Stimulated activated CD4-positive, alpha-beta T cell treated with anti-CD3 and anti-CD28 coated beads, TNF-alpha, amount 100 ng/mL, for 4 hours (primary cell): Measurements from ENCODE around the gene NOXO1.

Source experiments
- DNase-seq, 3 experiments: peaks; one replicate each; pipeline ENCODE4 v3.0.0-alpha.2; 2020; ENCODE audit warnings: low read depth in 3 of 3

NOXO1 gene

GRCh38 chr16:1979271-1980029 is 1.8 kb downstream of the NOXO1 start:
- peak in 1 of 3 experiments; percentile 40 for DNase-seq

GRCh38 chr16:1978476-1979120 is 2.7 kb downstream of the NOXO1 start:
- DNase-seq = no peak

GRCh38 chr16:1977875-1978268 is 3.4 kb downstream of the NOXO1 start:
- no peak for DNase-seq

DNA sequence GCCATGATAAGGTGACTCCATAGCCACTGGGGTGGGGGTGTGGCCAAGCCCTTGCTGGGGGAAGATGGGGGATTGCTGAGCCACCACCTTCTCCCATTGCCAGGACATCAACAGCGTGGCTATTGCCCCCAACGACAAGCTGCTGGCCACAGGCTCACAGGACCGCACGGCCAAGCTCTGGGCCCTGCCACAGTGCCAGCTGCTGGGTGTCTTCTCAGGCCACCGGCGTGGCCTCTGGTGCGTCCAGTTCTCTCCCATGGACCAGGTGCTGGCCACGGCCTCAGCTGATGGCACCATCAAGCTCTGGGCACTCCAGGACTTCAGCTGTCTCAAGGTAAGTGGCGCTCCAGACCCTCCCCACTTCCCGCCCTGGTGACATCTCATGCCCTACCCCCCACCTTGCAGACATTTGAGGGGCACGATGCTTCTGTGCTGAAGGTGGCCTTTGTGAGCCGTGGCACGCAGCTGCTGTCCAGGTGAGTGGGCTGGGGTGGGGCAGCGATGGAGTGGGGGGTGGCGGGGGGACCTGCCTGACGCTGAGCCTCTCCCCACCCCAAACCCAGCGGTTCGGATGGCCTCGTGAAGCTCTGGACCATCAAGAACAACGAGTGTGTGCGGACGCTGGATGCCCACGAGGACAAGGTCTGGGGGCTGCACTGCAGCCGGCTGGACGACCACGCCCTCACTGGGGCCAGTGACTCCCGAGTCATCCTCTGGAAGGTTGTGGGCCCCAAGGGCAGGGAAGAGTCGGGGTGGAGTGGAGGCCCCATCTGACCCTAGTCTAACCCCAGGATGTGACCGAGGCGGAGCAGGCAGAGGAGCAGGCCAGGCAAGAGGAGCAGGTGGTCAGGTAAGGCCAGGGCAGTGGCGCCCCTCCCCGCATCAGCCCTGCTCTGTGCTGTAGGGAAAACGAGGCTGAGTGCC is 4.1 kb downstream of the NOXO1 start:
- no peak for DNase-seq

DNA sequence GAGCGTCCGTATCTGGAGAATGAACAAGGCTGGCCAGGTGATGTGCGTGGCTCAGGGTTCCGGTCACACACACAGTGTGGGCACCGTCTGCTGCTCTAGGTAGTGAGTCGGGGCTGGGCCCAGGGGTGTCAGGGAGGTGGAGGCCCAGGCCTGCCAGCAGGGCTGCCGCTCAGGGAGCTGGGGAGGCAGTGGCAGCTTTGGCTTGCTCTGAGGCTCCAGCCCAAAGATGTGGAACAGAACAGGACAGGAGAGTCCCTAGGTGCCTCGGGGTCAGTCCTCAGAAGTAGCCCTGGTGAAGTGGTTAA is 5.1 kb downstream of the NOXO1 start:
- DNase-seq = no peak

GRCh38 chr16:1975432-1976215 is 5.6 kb downstream of the NOXO1 start:
- DNase-seq = no peak

- no peak for DNase-seq
These were observed 6.9 kb downstream of the NOXO1 start for GRCh38 chr16:1974157-1975070.

- no peak for DNase-seq
These were observed 7.7 kb downstream of the NOXO1 start for GRCh38 chr16:1973461-1974156.

DNA sequence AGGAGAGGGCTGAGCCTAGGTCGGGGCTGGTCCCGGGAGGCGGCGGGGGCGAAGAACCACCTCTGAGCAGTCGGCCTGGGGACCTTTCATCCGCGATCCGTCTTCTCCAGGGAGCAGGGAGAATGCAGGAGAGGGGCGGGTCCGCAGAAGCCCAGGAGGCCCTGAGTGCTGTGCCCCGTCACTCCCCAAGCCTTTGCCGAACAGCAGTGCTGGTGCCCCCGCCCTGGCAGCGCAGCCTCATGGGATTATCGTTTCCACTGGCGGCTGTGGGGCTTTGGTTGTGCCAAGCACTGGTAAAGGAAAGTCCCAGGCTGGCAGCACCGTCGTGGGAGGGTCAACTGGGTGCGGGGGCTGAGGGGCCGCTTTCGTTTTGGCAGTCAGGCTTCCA is 8.8 kb downstream of the NOXO1 start:
- DNase-seq = no peak

- peak; percentile 90 to 92 (median 91) for DNase-seq
These were observed 9.3 kb downstream of the NOXO1 start, which contains the start of gene TBL3 for GRCh38 chr16:1971796-1972489. Gene TBL3 (plus strand): TSS chr16:1972053. CDS start chr16:1972165, 112 bp downstream.

DNA sequence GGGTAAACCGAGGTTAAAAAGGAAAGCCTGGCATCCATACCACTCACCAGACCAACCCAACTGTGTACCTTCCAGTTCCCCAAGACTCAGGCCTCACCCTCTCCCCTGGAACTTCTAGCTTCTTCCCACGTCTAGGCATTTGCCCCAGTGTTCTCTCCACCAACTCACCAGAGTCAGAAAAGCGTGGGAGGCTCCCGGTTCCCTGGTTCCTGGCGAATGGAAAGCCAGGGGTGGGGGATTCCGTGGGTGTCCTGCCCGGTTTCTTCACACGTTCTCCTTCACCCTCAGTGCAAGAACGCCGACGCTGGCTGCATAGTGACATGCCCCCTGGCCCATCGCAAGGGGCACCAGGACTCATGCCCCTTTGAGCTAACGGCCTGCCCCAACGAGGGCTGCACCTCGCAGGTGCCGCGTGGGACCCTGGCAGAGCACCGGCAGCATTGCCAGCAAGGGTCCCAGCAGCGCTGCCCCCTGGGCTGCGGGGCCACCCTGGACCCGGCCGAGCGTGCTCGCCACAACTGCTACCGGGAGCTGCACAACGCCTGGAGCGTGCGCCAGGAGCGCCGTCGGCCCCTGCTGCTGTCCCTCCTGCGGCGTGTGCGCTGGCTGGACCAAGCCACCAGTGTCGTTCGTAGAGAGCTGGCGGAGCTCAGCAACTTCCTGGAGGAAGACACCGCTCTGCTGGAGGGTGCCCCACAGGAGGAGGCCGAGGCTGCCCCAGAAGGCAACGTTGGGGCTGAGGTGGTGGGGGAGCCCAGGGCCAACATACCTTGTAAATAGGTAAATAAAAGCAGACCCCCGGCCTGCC is 12.9 kb downstream of the NOXO1 start:
- no peak for DNase-seq

GRCh38 chr16:1966460-1966859 is 14.8 kb downstream of the NOXO1 start, which contains the start of gene RNF151:
Gene RNF151 (plus strand): TSS chr16:1966856. CDS start chr16:1966882, 26 bp downstream.
- DNase-seq = no peak

- no peak for DNase-seq
These were observed 15.8 kb downstream of the NOXO1 start for GRCh38 chr16:1965396-1966001.

DNA sequence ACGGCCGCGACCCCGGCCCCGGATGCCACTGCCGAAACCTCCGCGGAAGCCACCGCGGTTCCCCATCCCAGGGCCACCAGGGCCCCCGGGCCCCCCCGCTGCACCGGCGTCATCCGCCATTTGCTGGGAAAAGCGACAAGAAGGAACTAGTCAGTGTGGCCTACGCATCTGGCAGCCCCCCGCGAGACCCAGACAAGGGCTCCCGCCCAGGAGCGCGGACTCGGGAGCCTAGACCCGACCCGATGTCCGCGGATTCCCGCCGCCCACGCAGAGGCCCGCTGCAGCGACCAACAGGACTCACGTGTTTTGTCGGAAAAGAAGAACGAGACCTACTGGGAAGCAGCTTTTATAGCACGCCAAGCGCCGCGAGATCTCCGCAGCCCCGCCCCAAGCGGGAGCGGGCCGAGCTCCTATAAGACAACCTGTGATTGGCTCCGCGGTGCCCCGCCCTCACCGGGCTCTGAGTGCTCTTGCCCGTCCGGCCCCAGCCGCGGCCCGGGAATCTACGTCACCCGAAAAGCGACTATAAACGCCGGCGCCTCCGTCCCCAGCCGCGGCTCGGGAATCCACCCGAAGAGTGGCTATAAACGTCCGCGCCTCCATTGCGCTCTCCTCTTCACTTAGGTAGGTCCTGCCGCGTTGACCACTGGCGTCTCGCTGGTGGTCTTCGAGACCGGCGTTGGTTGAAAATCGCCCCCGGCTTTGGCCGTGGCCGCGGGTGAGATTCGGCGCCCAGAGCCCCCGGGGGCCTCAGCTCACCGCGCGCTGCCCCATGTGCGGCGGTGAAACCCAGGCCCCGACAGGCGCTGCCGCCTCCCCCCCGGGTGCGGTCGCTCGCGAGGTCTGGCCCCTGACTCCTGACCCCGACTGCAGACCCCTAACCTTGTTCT is 16.5 kb downstream of the NOXO1 start, which contains the start of gene RPS2:
Gene RPS2, minus strand, starts transcription at position 321 of the 890 bp plus-strand sequence. Its CDS starts 201 bp downstream, at position 120.
- DNase-seq = peak; percentile 94 to 99 (median 95)

DNA sequence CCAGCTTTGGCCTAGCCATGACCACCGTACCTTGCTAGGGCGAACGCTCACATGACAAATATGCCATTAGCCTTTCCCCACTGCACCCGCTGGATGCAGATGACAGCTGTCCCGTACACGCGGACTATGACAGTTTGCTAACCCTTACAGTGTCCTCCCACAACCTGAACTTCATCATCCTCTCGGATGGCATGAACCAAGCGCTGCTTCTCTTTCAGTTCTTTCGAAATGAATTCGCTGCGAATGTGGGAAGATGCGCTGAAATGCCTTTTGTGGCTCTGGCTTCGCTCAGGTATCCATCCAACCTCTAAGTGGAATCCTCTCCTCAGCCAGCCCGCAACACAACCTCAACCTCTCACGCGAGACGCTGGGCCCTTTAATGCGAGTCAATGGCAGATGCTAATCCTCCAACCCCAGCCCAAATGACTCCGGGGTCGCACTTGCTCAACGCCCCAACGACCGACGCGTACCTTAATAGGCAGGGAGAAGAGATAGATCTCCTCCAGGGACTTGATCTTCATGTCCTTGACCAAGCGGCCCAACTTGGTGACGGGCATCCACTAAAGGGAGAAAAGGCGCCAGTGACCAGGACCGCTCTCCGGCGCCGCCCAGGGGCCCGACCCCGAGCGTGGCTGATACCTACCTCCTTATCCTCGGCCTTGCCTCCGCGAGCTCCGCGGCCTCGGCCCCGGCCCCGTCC is 17.3 kb downstream of the NOXO1 start:
- no peak for DNase-seq
